ENCODE measurements around the gene RDX. TPM values are rescaled to one million over a fixed set of nuclear protein-coding genes. Genes with fewer than 3 reads are reported as not detected.
A peak's percentile ranks its signal among the peaks of the same experiment; 100 is the strongest.

Gene RDX
- total and polyA plus RNA-seq, 2 of the 13 experiments (the other 11 are each of a cell fraction or from before 2014, with no cell fraction given): 20.7 to 63.1 TPM

- TF ChIP-seq ZNF577 (CRISPR knock-in tag; IDR thresholded peaks at IDR 0.05; ENCODE audit: borderline replicate concordance, low read depth): no peak
- no peak for TF ChIP-seq ZNF619 (CRISPR knock-in tag; IDR thresholded peaks at IDR 0.05)
- TF ChIP-seq DRAP1 (CRISPR knock-in tag; IDR thresholded peaks at IDR 0.05): no peak
- TF ChIP-seq ZFP62 (CRISPR knock-in tag; IDR thresholded peaks at IDR 0.05): no peak
- TF ChIP-seq IRF2 (CRISPR knock-in tag; IDR thresholded peaks at IDR 0.05): no peak
- no peak for TF ChIP-seq JARID2 (CRISPR knock-in tag; IDR thresholded peaks at IDR 0.05; ENCODE audit: insufficient replicate concordance)
- TF ChIP-seq ZNF770 (CRISPR knock-in tag; IDR thresholded peaks at IDR 0.05): no peak
- TF ChIP-seq ZBTB43 (CRISPR knock-in tag; conservative IDR thresholded peaks at IDR 0.05): 0 out of 2 replicates have a peak, but pooled peaks have one; percentile 20
- TF ChIP-seq ZSCAN9 (CRISPR knock-in tag; IDR thresholded peaks at IDR 0.05; ENCODE audit: borderline replicate concordance): no peak
- no peak for TF ChIP-seq CBFB (CRISPR knock-in tag; IDR thresholded peaks at IDR 0.05)
- TF ChIP-seq RXRB (CRISPR knock-in tag; IDR thresholded peaks at IDR 0.05; ENCODE audit: borderline replicate concordance): no peak
- TF ChIP-seq FIP1L1 (IDR thresholded peaks at IDR 0.05; ENCODE audit: borderline replicate concordance, insufficient read depth, low read depth, low read length): no peak
- no peak for TF ChIP-seq ZNF432 (CRISPR knock-in tag; IDR thresholded peaks at IDR 0.05; ENCODE audit: borderline replicate concordance)
- no peak for TF ChIP-seq MTERF4 (CRISPR knock-in tag; IDR thresholded peaks at IDR 0.05)
- TF ChIP-seq ZNF510 (CRISPR knock-in tag; IDR thresholded peaks at IDR 0.05; ENCODE audit: low read depth): no peak
- no peak for TF ChIP-seq RNF219 (CRISPR knock-in tag; IDR thresholded peaks at IDR 0.05)
- TF ChIP-seq ZBTB14 (CRISPR knock-in tag; IDR thresholded peaks at IDR 0.05): no peak
- no peak for TF ChIP-seq MZF1 (CRISPR knock-in tag; IDR thresholded peaks at IDR 0.05; ENCODE audit: borderline replicate concordance)
- no peak; the same call in 1 of the 2 replicates for TF ChIP-seq SAFB2 (CRISPR knock-in tag; IDR thresholded peaks at IDR 0.05; ENCODE audit: borderline replicate concordance, low read depth)
- TF ChIP-seq SUZ12 (IDR thresholded peaks at IDR 0.05; ENCODE audit: low read depth, low read length): no peak
- no peak; the same call in 2 of the 3 replicates for TF ChIP-seq MXI1 (IDR thresholded peaks at IDR 0.05; ENCODE audit: borderline replicate concordance, low read depth, low read length)
Measured at GRCh38 chr11:110296226-110297075, at the start of gene RDX (continued).

Data from HepG2 (cell line).